Measurements from ENCODE around the gene ARID1A. TPM values are rescaled to one million over a fixed set of nuclear protein-coding genes. Genes with fewer than 3 reads are reported as not detected.
A peak's percentile ranks its signal among the peaks of the same experiment; 100 is the strongest.

ARID1A gene
- total and polyA plus RNA-seq, 11 donors, result 14.1 to 73.9 (median 45.3) TPM

GRCh38 chr1:26693599-26694572 lies 1.9 kb upstream of the ARID1A start:
- Histone ChIP-seq H3K4me1 (peaks cover under 1 to 52% (median 33%) of the 10 kb centered on the region in 12 donors), H3K36me3 (no peaks in the 10 kb centered on the region), H3K27ac (peak overlapping the region; percentile 89 to 98 (median 96)), H3K27me3 (peaks cover 0 to 4% (median 0%) of the 10 kb centered on the region in 9 donors), H3K9me3 (no peaks in the 10 kb centered on the region), H3K4me3 (peak overlapping the region; percentile 40 to 95 (median 59))
- DNase-seq (no peak), ATAC-seq (no peak)
- intact Hi-C loops (cut with DNase I), result loop anchor here in 7 of 10 donors (2.0 to 5.0 kb wide), 3 partner anchors 92 to 95 kb away; partner anchors contain the start of gene PIGV (in 2 of the 7)
- 28 to 33% (median 29%) methylated on average over 7 of the region's 7 CpGs for WGBS, 4 donors
- TF ChIP-seq CTCF (IDR thresholded peaks at IDR 0.05), result no peak
- TF ChIP-seq POLR2A (IDR thresholded peaks at IDR 0.05), result no peak

- peak overlapping the region; percentile 89 to 98 (median 96) for H3K27ac ChIP-seq
- WGBS, 4 donors, result 8 to 11% (median 9%) methylated on average over 14 of the region's 14 CpGs
- ATAC-seq, result no peak
- no peaks in the 10 kb centered on the region for H3K9me3 ChIP-seq
- intact Hi-C loops (cut with DNase I), result loop anchor here in 7 of 10 donors (1.0 to 5.0 kb wide), 6 partner anchors 48 to 93 kb away; partner anchors contain the start of gene PIGV (in 3 of the 7)
- peaks cover 0 to 4% (median 0%) of the 10 kb centered on the region in 9 donors for H3K27me3 ChIP-seq
- H3K4me1 ChIP-seq, result peaks cover 9 to 59% (median 42%) of the 10 kb centered on the region in 12 donors
- no peak for DNase-seq
- peak overlapping the region; percentile 80 to 96 (median 92) for H3K4me3 ChIP-seq
- no peak for TF ChIP-seq POLR2A (IDR thresholded peaks at IDR 0.05)
- TF ChIP-seq CTCF (IDR thresholded peaks at IDR 0.05), result no peak
- no peaks in the 10 kb centered on the region for H3K36me3 ChIP-seq
These were observed 1.0 kb upstream of the ARID1A start for GRCh38 chr1:26694638-26695355.

- DNase-seq, result peak in 1 of 5 donors; percentile 74
- WGBS, 4 donors, result 1 to 2% (median 1%) methylated on average over 11 to 69 of the region's 72 CpGs
- peaks cover 18 to 62% (median 55%) of the 10 kb centered on the region in 12 donors for H3K4me1 ChIP-seq
- peak overlapping the region; percentile 89 to 98 (median 96) for H3K27ac ChIP-seq
- H3K27me3 ChIP-seq, result peaks cover 0 to 4% (median 0%) of the 10 kb centered on the region in 9 donors
- no peaks in the 10 kb centered on the region for H3K9me3 ChIP-seq
- peak in 2 of 4 donors; percentile 0 to 1 for ATAC-seq
- H3K4me3 ChIP-seq, result peak overlapping the region; percentile 80 to 96 (median 92)
- intact Hi-C loops (cut with DNase I), result loop anchor here in 8 of 10 donors (2.0 to 5.0 kb wide), 5 partner anchors 27 to 91 kb away; partner anchors contain the start of gene PIGV (in 1 of the 8)
- no peaks in the 10 kb centered on the region for H3K36me3 ChIP-seq
- TF ChIP-seq CTCF (IDR thresholded peaks at IDR 0.05) (no peak), POLR2A (IDR thresholded peaks at IDR 0.05) (no peak)
These were observed 371 bp downstream of the ARID1A start for GRCh38 chr1:26696119-26696653.

Measured in heart left ventricle (tissue), 16 donors.